Peyer's patch (tissue), 4 donors: Measurements from ENCODE around the gene MT1F.

Experiments
- CTCF ChIP-seq, 6 experiments: fragments of 450-650 bp in 4 of 6; fragments of 200-600 bp in 2 of 6; sonication (generic) in 1 of 6; IDR thresholded peaks; one replicate each; pipeline ENCODE4 v1.5.1; 2017 to 2019; ENCODE audit warnings: antibody characterized with exemption in 6 of 6, mild to moderate bottlenecking in 3 of 6, moderate library complexity in 1 of 6
- POLR2A ChIP-seq, 2 donors: fragments of 450-650 bp; IDR thresholded peaks; one replicate each; pipeline ENCODE4 v1.5.1; 2017; ENCODE audit warnings: antibody characterized with exemption in 2 of 2, mild to moderate bottlenecking in 2 of 2, moderate library complexity in 2 of 2

DNA sequence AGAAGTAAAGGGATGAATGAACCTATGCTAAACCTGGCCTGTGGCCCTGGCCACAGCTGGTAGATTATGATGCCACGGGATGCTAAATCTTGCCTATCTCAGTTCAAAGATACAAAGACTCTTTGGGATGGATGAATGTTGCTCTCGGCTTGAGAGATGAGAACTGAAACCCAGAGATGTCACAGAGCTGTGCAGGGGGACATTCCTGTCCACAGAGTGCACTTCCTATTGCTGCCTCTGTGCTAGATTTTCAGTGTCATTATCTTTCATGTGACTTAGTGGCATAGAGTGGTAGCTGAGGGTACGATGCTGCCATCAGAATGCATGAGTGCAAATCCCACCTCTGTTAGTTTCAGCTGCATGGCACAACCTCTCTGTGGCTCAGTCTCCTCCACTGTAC is 27.6 kb upstream of the MT1F start:
- TF ChIP-seq CTCF (IDR thresholded peaks at IDR 0.05) (no peak), POLR2A (IDR thresholded peaks at IDR 0.05) (no peak)
